SK-N-SH treated with all-trans-retinoic acid at 6 μM for 48 hours (cell line): ENCODE data around the gene LIG4.

Source experiments
- ATAC-seq: fragments of 200-7000 bp; cut with Tn5 transposase; 3 replicates; pipeline ENCODE4 v1.9.1; 2020; ENCODE audit warnings: mild to moderate bottlenecking, moderate library complexity
- ARNTL ChIP-seq: fragments of 450-650 bp; formaldehyde crosslinking; IDR thresholded peaks from 2 replicates; pipeline ENCODE4 v1.5.0; 2020; ENCODE audit warnings: low read depth, mild to moderate bottlenecking, moderate library complexity, borderline replicate concordance
- BACH2 ChIP-seq: fragments of 250-450 bp; sonication (Bioruptor Pico); IDR thresholded peaks from 2 replicates; pipeline ENCODE4 v1.9.0; 2021; ENCODE audit warnings: mild to moderate bottlenecking, borderline replicate concordance
- CSDC2 ChIP-seq: fragments of 250-450 bp; sonication (Bioruptor Pico); IDR thresholded peaks from 2 replicates; pipeline ENCODE4 v1.5.0; 2020; ENCODE audit warnings: mild to moderate bottlenecking, moderate library complexity
- PPARA ChIP-seq: fragments of 250-450 bp; sonication (Bioruptor Pico); IDR thresholded peaks from 2 replicates; pipeline ENCODE4 v1.5.0; 2020; ENCODE audit warnings: mild to moderate bottlenecking, borderline replicate concordance
- RARB ChIP-seq: fragments of 250-450 bp; sonication (Bioruptor Pico); IDR thresholded peaks from 2 replicates; pipeline ENCODE4 v1.8.0; 2021; ENCODE audit warnings: mild to moderate bottlenecking, moderate library complexity
- SNAI2 ChIP-seq: fragments of 250-450 bp; sonication (Bioruptor Pico); IDR thresholded peaks from 2 replicates; pipeline ENCODE4 v1.5.0; 2020; ENCODE audit warnings: mild to moderate bottlenecking, moderate library complexity
- TCF4 ChIP-seq: fragments of 250-450 bp; sonication (Bioruptor Pico); IDR thresholded peaks from 2 replicates; pipeline ENCODE4 v1.8.0; 2021; ENCODE audit warnings: mild to moderate bottlenecking, moderate library complexity, borderline replicate concordance
- TSHZ2 ChIP-seq: fragments of 250-450 bp; sonication (Bioruptor Pico); IDR thresholded peaks from 2 replicates; pipeline ENCODE4 v1.5.0; 2020; ENCODE audit warnings: mild to moderate bottlenecking, moderate library complexity
- ZC3H10 ChIP-seq: fragments of 250-450 bp; sonication (Bioruptor Pico); IDR thresholded peaks from 2 replicates; pipeline ENCODE4 v1.5.1; 2021; ENCODE audit warnings: mild to moderate bottlenecking, moderate library complexity
- ZFP30 ChIP-seq: fragments of 450-650 bp; formaldehyde crosslinking; IDR thresholded peaks from 2 replicates; pipeline ENCODE4 v1.5.0; 2022; ENCODE audit warnings: mild to moderate bottlenecking, moderate library complexity
- ZNF565 ChIP-seq: fragments of 450-650 bp; formaldehyde crosslinking; conservative IDR thresholded peaks from 2 replicates; pipeline ENCODE4 v1.5.0; 2020; ENCODE audit warnings: low read depth, mild to moderate bottlenecking, moderate library complexity
- ZNF70 ChIP-seq: fragments of 450-650 bp; formaldehyde crosslinking; IDR thresholded peaks from 2 replicates; pipeline ENCODE4 v1.5.0; 2020; ENCODE audit warnings: mild to moderate bottlenecking, moderate library complexity
- ZNF8 ChIP-seq: fragments of 450-650 bp; formaldehyde crosslinking; IDR thresholded peaks from 2 replicates; pipeline ENCODE4 v1.5.0; 2020; ENCODE audit warnings: mild to moderate bottlenecking, moderate library complexity
- TF ChIP-seq, protein P1 (sequence below): fragments of 250-450 bp; sonication (Bioruptor Pico); IDR thresholded peaks from 2 replicates; pipeline ENCODE4 v1.5.1; 2021; ENCODE audit warnings: mild to moderate bottlenecking, moderate library complexity
- TF ChIP-seq, protein P2 (sequence below): fragments of 250-450 bp; sonication (Bioruptor Pico); IDR thresholded peaks from 2 replicates; pipeline ENCODE4 v1.8.0; 2021; ENCODE audit warnings: low read depth, mild to moderate bottlenecking, moderate library complexity, borderline replicate concordance
- TF ChIP-seq, protein P3 (sequence below): fragments of 250-450 bp; sonication (Bioruptor Pico); IDR thresholded peaks from 2 replicates; pipeline ENCODE4 v1.8.0; 2020; ENCODE audit warnings: mild to moderate bottlenecking, moderate library complexity, borderline replicate concordance

Gene LIG4

GRCh38 chr13:108226184-108226583, 10.8 kb upstream of the LIG4 start:
- ATAC-seq, result peak; percentile 42; the same call in 2 of the 3 replicates
- TF ChIP-seq BACH2 (CRISPR knock-in tag), result no peak
- TF ChIP-seq TCF4, result peak; percentile 61; the same call in 1 of the 2 replicates
- TF ChIP-seq, all 23 proteins: peak for 1

- TF ChIP-seq BACH2 (CRISPR knock-in tag) (no peak), PPARA (CRISPR knock-in tag) (no peak), SNAI2 (CRISPR knock-in tag) (no peak), CSDC2 (CRISPR knock-in tag) (no peak)
- TF ChIP-seq, protein P1, sequence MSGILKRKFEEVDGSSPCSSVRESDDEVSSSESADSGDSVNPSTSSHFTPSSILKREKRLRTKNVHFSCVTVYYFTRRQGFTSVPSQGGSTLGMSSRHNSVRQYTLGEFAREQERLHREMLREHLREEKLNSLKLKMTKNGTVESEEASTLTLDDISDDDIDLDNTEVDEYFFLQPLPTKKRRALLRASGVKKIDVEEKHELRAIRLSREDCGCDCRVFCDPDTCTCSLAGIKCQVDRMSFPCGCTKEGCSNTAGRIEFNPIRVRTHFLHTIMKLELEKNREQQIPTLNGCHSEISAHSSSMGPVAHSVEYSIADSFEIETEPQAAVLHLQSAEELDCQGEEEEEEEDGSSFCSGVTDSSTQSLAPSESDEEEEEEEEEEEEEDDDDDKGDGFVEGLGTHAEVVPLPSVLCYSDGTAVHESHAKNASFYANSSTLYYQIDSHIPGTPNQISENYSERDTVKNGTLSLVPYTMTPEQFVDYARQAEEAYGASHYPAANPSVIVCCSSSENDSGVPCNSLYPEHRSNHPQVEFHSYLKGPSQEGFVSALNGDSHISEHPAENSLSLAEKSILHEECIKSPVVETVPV, result no peak
- TF ChIP-seq, protein P2, sequence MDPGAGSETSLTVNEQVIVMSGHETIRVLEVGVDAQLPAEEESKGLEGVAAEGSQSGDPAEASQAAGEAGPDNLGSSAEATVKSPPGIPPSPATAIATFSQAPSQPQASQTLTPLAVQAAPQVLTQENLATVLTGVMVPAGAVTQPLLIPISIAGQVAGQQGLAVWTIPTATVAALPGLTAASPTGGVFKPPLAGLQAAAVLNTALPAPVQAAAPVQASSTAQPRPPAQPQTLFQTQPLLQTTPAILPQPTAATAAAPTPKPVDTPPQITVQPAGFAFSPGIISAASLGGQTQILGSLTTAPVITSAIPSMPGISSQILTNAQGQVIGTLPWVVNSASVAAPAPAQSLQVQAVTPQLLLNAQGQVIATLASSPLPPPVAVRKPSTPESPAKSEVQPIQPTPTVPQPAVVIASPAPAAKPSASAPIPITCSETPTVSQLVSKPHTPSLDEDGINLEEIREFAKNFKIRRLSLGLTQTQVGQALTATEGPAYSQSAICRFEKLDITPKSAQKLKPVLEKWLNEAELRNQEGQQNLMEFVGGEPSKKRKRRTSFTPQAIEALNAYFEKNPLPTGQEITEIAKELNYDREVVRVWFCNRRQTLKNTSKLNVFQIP, result no peak
- ATAC-seq, result no peak
These were observed 10.1 kb upstream of the LIG4 start for GRCh38 chr13:108225440-108225839.

DNA sequence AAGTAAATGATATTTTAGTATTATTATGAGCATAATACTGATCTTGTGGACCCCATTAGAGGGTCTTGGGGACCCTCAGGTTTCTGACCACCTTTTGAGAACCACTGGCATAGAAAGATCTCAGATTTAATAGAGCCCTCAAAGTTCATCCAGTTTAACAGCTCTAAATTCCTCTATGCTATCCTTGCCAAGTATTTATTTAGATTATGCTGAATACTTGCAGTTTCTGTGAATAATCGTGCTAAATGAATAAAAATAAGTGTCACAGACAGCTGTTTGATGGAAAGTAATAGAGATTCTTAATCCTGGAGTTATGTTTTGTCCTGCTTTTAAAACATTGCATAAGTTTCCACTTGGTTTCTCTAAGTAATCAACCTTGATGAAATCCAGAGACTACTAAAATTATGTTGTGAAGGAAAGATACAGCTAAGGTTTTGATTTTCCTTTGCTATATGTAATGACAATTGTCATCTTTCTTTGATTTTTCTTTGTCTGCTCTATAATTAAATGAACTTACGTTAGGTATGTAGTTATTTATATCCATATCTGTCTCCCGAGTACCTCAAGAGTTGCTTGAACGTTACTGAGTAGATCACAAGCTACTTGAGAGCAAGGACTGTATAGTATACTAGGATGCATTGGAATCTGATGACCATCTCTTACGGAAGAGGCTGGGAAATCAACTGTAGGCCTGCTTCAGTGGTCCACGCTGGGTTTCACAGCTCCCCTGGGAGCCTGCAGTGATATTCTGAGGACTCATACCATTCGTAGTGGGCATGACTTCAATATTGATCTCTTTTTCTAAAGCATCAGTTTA, 8.6 kb upstream of the LIG4 start:
- TF ChIP-seq ARNTL (CRISPR knock-in tag), result no peak
- TF ChIP-seq, protein P3, sequence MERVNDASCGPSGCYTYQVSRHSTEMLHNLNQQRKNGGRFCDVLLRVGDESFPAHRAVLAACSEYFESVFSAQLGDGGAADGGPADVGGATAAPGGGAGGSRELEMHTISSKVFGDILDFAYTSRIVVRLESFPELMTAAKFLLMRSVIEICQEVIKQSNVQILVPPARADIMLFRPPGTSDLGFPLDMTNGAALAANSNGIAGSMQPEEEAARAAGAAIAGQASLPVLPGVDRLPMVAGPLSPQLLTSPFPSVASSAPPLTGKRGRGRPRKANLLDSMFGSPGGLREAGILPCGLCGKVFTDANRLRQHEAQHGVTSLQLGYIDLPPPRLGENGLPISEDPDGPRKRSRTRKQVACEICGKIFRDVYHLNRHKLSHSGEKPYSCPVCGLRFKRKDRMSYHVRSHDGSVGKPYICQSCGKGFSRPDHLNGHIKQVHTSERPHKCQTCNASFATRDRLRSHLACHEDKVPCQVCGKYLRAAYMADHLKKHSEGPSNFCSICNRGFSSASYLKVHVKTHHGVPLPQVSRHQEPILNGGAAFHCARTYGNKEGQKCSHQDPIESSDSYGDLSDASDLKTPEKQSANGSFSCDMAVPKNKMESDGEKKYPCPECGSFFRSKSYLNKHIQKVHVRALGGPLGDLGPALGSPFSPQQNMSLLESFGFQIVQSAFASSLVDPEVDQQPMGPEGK, result no peak
- no peak for ATAC-seq

GRCh38 chr13:108220041-108220440, 4.7 kb upstream of the LIG4 start:
- ATAC-seq, result no peak
- TF ChIP-seq ZFP30 (CRISPR knock-in tag), result no peak
- TF ChIP-seq, protein P2, result no peak
- TF ChIP-seq ZC3H10 (CRISPR knock-in tag), result no peak
- no peak for TF ChIP-seq RARB (CRISPR knock-in tag)
- TF ChIP-seq, protein P1, result no peak
- no peak for TF ChIP-seq ZNF70 (CRISPR knock-in tag)
- TF ChIP-seq CSDC2 (CRISPR knock-in tag), result no peak
- no peak for TF ChIP-seq TSHZ2 (CRISPR knock-in tag)
- no peak for TF ChIP-seq SNAI2 (CRISPR knock-in tag)
- TF ChIP-seq ZNF565, result no peak
- TF ChIP-seq ZNF8 (CRISPR knock-in tag), result no peak
